Umbilical cord (tissue), 2 donors: ENCODE measurements around the gene FGD2. TPM values are rescaled to one million over a fixed set of nuclear protein-coding genes. Genes with fewer than 3 reads are reported as not detected.
"Not testable (repeated sequence)": the region's sequence is repeated elsewhere in the genome, so short reads cannot be mapped to it uniquely, and the experiment has no call there.

Source experiments
- DNase-seq: peaks from one replicate; pipeline ENCODE4 v3.0.0-alpha.2; 2015; ENCODE audit warnings: low spot score
- total RNA-seq: library from RNA; depleted of rRNA; stranded (reverse); fragments of >200 nt; gene quantifications from one replicate; pipeline ENCODE4 v1.2.3, GENCODE V29; 2014; ENCODE audit warnings: low replicate concordance; ENCODE audit not compliant: insufficient read depth

Gene FGD2
- total RNA-seq, 1 donor from 2014 or later: 6.5 TPM

DNA sequence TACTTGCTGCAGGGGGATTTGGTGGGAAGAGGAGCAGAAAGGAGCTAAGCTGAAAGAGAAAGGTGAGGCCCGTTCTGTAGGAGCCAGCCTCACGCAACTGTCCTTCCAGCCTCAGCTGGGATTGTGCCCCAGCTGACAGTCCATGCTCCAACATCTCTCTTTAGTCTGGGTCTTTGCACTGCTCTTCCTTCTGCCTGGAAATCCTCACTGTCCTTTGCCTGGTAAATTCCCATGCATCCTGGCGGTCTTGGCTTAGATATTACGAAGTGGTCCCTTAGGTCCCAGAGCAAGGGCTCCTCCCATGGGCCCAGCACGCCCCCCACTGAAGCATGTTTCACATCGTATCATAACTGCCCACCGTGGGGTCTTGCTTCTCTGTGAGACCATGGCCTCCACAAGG, 52.2 kb downstream of the FGD2 start:
- no peak for DNase-seq

DNA sequence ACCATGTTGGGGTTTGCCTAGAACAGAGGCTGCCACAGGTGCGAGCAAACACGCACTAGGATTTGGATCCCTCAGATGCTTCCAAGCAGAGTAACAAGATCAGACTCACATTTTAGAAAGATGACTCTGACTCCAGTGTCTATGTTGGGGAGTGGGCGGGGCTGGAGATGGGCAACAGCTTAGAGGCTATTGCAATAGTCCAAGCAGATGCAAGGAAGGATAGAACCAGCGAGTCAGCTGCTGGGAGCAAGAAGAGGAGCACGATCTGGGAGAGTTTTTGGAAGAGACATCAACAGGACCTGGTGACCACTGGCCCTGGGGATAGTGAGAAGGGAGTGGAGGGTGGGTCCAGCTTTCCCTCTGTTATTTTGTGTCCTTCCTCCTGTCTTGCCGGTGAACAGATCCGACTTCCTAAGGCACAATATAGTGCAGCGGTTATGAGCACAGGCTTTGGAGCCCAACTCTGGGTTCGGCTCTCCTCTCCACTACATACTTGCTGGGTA, 52.7 kb downstream of the FGD2 start:
- DNase-seq: no peak

DNA sequence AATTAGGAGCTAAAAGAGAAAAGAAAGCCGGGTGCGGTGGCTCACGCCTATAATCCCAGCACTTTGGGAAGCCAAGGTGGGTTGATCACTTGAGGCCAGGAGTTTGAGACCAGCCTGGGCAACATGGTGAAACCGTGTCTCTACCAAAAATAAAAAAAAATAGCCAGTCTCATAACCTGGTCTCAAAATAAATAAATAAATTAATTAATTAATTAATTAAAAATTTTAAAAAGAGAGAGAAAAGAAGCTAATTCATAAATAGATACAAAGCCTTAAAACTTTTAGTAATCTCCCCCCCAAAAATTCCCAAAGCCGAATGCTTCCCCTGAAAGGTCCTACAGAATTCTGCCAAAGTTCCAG, 53.5 kb downstream of the FGD2 start:
- DNase-seq: not testable (repeated sequence)

DNA sequence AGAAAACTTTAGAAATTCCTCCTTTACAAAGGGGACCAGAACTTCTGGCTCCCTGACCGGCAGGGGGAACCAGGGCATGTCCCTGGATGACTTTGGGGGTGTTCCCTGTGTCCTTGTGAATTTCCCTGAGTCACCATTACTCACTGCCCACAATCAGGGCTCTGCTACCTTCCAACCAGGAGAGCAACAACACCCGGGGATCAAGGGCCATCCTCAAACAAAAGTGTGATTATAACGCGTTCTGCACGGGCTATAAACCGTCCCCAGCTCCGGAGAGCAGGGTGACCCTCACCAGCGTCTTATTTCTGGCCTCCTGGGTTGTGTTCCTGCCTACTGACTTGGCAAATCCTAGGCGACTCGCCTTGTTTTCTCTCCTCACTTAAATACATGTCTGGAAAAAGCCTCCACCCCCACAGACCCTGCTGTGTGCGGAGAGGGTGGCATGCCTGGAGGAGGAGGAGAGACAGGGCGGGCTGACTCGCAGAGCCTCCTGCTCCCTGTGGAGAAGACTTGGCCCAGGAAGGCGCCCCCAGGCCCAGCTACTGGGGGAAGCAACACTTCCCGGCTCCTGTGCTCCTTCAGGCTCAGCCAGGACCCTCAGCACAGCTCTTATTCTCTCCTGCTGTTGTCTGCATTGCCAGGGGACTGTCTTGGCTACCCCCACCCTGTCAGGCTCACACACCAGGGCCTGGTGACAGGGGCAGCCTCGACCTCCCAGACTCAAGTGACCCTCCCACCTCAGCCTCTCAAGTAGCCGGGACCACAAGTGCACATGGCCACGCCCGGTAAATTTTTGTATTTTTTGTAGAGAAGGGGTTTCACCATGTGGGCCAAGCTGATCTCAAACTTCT, 54.1 kb downstream of the FGD2 start:
- peak; percentile 91 for DNase-seq

DNA sequence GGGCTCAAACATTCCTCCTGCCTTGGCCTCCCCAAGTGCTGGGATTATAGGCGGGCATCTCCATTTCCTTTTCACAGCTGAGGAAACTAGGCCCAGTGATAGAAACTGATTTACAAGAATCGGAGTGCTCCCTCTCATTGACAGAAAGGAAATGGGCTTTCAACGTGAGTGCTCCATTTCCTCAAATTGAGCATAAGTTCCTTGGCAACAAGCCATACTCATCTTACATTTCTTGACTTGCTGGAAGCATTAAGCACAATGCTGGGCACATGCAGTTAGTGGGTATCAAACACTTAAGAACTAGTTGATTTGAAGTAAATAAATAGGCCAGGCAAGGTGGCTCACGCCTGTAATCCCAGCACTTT, 54.7 kb downstream of the FGD2 start:
- no peak for DNase-seq

DNA sequence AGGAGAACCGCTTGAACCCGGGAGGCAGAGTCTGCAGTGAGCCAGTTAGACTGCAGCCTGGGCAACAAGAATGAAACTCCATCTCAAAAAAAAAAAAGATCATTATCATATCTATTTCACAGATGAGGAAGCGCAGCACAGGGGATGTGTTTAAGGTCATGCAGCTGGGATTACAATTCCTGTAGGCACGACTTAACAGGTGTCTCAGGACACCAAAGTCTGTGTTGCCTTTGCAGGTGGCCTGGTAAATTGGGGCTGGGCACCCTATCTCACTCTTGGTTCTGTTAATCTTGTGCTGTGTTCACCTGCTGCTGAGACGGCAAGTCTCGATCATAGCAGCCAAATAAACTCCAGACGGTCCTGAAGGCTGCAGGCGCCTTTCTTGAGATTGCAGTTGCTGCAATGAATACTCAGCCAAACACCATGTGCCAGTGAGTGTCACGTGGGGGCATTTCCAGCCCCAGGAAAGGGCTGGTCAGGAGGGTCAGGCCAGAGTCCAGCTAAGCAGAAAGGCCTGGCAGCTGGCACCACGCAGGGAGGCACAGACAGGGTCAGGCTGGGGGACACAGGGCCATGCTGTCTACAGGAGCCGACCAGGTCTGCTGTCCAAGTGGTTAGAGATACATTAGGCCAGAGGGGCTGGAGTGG, 55.8 kb downstream of the FGD2 start:
- DNase-seq: no peak

DNA sequence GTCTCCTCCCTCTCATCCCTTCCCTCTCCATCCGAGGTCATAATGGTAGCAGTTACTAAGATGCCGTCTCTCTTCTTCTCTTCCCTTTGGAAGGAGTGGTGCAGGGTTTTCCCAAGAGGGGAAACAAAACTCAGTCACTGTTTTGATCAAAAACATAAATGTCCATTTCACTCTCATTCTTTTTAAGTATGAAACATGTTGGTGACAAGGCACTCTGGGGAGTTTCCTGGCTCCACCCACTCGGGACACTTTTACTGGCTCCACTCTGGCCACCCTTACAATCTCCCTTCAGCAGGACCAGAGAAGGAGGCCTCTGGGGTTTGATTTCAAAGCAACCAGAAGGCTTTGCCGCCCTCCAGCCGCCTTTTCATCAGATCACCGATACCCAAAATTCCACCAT, 57.0 kb downstream of the FGD2 start:
- DNase-seq: no peak

DNA sequence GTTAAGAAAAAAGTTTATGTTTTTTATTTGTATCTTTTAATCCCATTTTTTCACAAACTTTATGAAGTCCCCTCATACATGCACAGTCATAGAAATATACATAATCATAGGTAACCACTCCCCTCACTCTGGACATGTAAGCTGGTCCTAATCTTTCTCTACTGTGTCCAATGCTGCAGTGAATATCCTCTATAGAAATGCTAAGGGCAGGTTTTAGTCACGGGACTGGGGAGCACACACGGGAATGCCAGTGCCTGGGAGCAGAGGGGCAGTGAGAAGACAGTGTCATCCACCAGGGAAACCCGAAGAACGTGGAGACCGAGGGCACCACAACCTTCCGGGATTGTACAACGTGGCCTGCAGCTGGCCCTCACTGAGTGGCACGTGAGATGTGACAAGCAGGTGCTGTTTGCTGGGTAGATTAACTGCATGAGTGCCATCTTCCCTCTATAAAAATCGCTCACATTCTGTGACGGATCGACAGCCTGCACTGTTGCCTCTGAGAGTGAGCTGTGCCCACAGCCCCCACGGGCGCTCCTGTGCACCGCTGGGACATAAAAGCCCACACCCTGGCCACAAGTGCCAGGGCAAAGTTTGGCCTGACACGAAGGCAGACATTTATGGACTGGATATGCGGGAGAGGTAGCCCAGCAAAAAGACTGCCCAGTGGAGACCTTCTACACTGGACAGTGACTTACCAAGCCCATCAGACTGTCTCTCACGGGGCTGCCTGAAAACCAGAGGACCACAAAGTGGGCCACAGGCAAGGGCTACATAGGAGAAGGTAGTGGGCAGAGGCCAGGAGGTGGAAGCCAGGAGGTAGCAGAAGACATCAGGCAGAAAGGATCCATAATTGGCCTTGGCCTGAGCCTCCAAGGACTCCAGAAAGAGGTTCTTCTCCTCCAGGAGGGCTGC, 63.2 kb downstream of the FGD2 start:
- no peak for DNase-seq

DNA sequence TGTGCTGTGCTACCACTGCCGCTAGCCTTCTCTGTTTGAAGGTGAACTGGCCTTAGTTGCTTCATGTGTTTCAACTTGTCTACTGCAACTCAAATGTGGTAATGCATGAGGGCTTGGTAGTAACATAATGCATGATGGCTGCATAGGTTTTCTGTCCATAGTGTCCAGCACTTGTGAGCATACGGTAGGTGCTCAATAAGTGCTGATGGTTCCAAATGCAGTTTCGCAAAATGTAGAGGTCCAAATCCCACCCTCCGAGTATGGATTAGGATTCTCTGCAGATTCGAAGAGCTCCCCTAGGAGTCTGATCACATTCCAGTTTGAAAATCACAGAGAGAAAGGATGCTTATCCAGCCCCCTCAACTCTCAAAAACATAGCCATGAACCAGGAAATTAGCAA, 64.2 kb downstream of the FGD2 start:
- DNase-seq: no peak

DNA sequence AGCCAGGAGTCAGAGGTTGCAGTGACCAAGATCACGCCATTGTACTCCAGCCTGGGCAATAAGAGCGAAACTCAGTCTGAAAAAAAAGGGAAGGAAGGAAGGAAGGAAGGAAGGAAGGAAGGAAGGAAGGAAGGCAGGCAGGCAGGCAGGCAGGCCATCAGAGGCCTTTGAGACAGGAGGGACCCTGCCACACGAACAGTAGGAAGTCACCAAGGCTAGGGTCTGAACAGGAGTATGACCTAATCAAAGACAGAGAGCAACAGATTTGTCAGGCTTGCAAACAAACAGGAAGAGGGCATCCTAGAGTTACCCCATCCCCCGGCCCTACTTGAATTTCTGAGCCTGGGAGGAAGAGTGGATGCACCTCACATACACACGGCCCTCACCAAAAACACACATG, 67.1 kb downstream of the FGD2 start:
- DNase-seq: no peak

DNA sequence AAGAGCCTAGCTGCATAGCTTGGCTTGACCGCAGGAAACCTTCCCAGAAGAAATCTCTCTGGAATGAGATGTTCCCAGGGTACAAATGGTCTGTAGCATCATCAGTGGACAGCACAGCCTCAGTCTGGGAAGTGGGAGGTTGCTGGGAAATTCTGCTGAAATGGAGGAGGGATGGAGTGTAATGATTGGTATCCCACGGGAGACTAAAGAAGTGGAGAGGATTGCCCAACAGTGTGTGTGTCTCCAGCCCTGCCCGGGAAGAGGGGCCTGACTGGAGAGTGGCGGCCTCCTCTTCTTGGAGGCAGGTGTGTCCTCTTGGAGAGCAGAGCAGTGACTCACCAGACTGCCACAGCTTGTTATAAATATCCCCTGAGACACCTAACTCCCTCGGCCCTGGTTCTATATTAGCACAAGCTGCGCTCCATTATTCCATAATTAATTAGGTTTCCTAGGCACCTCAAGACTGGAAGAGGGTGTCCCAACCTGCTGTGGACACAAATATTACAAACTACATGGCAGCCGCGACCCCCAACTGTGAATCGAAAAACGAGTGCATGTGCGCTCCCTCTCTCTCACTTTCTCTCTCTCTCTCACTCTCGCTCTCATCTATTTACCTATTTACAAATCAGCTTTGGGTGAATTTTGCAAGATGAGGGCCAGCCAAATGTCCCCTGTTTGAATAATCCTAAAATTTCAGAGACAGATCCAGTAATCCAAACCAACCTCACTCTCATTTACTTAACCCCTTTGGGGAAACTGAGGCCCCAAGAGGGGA, 68.8 kb downstream of the FGD2 start:
- DNase-seq: no peak

DNA sequence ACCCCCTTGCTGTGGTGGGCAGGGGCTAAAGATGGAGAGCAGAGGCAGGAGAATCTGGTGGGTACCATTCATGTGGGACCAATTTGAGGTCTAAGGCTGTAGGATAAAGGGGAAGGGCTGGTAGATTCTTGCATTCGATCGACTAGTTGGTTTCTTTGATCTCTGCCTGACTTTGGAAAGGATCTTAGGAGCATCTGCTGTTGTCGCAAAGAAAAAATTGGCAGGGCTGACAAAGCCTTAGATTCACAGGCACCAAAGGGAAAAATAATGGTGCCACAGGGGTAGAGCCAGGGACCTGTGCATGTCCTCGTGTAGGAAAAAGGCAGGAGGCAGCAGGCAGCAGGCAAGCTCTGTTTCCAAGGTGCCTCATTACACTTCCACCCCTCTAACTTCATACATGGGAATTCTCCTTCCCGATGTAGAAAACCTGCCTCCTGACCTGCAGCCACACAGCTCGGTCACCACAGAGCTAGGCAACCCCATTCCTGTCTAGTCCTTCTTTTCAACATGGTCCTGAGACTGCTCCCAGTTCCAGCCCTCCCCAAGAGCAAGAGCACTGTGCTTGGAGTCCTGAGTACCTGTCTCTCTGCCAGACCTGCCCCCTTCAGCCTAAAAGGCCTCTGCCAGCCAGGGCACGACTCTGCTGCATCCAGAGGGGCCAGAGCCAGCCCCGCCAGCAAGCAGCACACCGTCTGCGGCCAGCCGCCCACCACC, 71.9 kb downstream of the FGD2 start:
- DNase-seq: no peak

DNA sequence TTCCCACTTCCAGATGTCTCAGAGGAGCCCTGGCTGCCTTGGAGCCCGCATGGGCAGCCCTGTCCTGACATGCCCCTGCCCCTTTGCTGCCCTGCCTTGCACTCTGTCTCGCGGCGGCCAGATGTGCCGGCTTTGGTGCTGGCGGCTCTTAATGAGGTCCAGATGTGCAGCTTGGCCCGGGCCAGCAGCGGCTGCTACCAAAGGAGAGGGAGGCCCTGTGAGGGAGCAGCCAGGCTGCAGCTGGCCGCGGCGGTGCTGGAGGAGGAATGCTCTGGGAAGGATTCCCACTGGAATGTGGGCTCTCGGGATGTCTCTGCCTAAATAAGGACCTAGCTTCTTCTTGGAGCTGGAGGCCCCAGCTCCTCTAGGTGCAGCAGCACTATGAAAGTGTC, 72.4 kb downstream of the FGD2 start:
- peak; percentile 97 for DNase-seq

Other genes with a start within 250 kb of the FGD2 start
- 16.9 TPM for gene CPNE5, start 166.2 kb upstream of the FGD2 start, total RNA-seq
- 28.6 TPM for gene PPIL1, start 130.9 kb upstream of the FGD2 start, total RNA-seq
- 40.2 TPM for gene C6orf89, start 119.7 kb upstream of the FGD2 start, total RNA-seq
- gene PI16, start 50.9 kb upstream of the FGD2 start, total RNA-seq: 16.1 TPM
- 267 TPM for gene MTCH1, start 19.5 kb upstream of the FGD2 start, total RNA-seq
- 52.0 TPM for gene PIM1, start 164.5 kb downstream of the FGD2 start, total RNA-seq